HEK293T (cell line): Measurements from ENCODE around the gene VSTM2B.

Source experiments
- CTCF ChIA-PET: fragments of 350-600 bp; formaldehyde crosslinking; extraction: SDS; loops from one replicate; lab custom pipeline; 2021; ENCODE audit warnings: antibody characterized with exemption, inconsistent platforms; lab: Yijun Ruan, JAX
- POLR2A ChIA-PET: fragments of 350-600 bp; formaldehyde crosslinking; extraction: SDS; loops from one replicate; lab custom pipeline; 2020; ENCODE audit warnings: antibody characterized with exemption, inconsistent platforms; lab: Yijun Ruan, JAX
- DNase-seq: peaks from one replicate; pipeline ENCODE4 v3.0.0; 2012; ENCODE audit warnings: mixed read lengths; ENCODE audit errors: extremely low spot score
- ARNT ChIP-seq: fragments of 450-650 bp; IDR thresholded peaks from 2 replicates; pipeline ENCODE4 v1.6.1; 2017; ENCODE audit warnings: mild to moderate bottlenecking
- BHLHE40 ChIP-seq: fragments of 450-650 bp; IDR thresholded peaks from 2 replicates; pipeline ENCODE4 v1.6.1; 2016; ENCODE audit warnings: mild to moderate bottlenecking, moderate library complexity, borderline replicate concordance
- CTBP1 ChIP-seq: fragments of 450-650 bp; IDR thresholded peaks from 2 replicates; pipeline ENCODE4 v1.6.1; 2016; ENCODE audit warnings: borderline replicate concordance
- ELF4 ChIP-seq: fragments of 450-650 bp; IDR thresholded peaks from 2 replicates; pipeline ENCODE4 v1.6.1; 2017; ENCODE audit warnings: antibody characterized with exemption
- FOXA1 ChIP-seq: fragments of 450-650 bp; IDR thresholded peaks from 2 replicates; pipeline ENCODE4 v1.6.1; 2016; ENCODE audit warnings: mild to moderate bottlenecking
- FOXK2 ChIP-seq: fragments of 450-650 bp; IDR thresholded peaks from 2 replicates; pipeline ENCODE4 v1.6.1; 2016; ENCODE audit warnings: mild to moderate bottlenecking
- FOXM1 ChIP-seq: fragments of 450-650 bp; IDR thresholded peaks from 2 replicates; pipeline ENCODE4 v1.6.1; 2017; ENCODE audit warnings: mild to moderate bottlenecking, borderline replicate concordance
- HDGF ChIP-seq: fragments of 450-650 bp; IDR thresholded peaks from 2 replicates; pipeline ENCODE4 v1.6.1; 2017; ENCODE audit warnings: antibody characterized with exemption, borderline replicate concordance
- L3MBTL2 ChIP-seq: fragments of 450-650 bp; conservative IDR thresholded peaks from 2 replicates; pipeline ENCODE4 v1.6.1; 2016; ENCODE audit warnings: mild to moderate bottlenecking
- LEF1 ChIP-seq: fragments of 450-650 bp; IDR thresholded peaks from 2 replicates; pipeline ENCODE4 v1.6.1; 2017; ENCODE audit warnings: mild to moderate bottlenecking, borderline replicate concordance
- NFRKB ChIP-seq: fragments of 450-650 bp; IDR thresholded peaks from 2 replicates; pipeline ENCODE4 v1.6.1; 2016; ENCODE audit warnings: mild to moderate bottlenecking, moderate library complexity
- SP1 ChIP-seq: fragments of 450-650 bp; IDR thresholded peaks from 2 replicates; pipeline ENCODE4 v1.6.1; 2017
- SUZ12 ChIP-seq: fragments of 450-650 bp; IDR thresholded peaks from 2 replicates; pipeline ENCODE4 v1.6.1; 2016; ENCODE audit warnings: mild to moderate bottlenecking
- TARDBP ChIP-seq: fragments of 450-650 bp; IDR thresholded peaks from 2 replicates; pipeline ENCODE4 v1.6.1; 2016
- ZNF384 ChIP-seq: fragments of 450-650 bp; IDR thresholded peaks from 2 replicates; pipeline ENCODE4 v1.6.1; 2016
- TF ChIP-seq, protein P1 (sequence below): fragments of 450-650 bp; IDR thresholded peaks from 2 replicates; pipeline ENCODE4 v1.6.1; 2016

VSTM2B gene

DNA sequence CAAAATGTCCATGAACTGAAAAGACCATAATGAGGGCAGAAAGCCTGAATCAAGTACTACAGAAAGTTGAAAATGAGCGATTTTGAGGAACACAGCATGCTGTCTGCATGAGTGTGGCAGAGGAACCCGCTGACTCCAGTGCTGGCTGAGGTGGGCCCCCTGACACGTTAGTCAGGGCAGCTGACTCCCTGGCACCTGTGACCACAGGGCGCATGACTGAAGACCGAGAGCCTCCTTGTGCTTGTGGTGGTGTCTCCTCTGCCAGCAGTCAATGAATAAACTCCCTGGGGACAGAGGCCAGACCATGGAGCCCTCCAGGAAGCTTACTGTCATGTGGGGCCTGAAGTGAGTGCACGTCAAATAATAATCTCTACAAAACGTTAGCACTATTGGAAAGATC, 38.4 kb upstream of the VSTM2B start:
- TF ChIP-seq FOXM1, result no peak
- no peak for TF ChIP-seq BHLHE40
- TF ChIP-seq NFRKB, result no peak
- TF ChIP-seq CTBP1, result no peak
- TF ChIP-seq L3MBTL2, result no peak
- ChIA-PET POLR2A (no interaction called here), CTCF (no interaction called here)
- peak; percentile 2 for DNase-seq

DNA sequence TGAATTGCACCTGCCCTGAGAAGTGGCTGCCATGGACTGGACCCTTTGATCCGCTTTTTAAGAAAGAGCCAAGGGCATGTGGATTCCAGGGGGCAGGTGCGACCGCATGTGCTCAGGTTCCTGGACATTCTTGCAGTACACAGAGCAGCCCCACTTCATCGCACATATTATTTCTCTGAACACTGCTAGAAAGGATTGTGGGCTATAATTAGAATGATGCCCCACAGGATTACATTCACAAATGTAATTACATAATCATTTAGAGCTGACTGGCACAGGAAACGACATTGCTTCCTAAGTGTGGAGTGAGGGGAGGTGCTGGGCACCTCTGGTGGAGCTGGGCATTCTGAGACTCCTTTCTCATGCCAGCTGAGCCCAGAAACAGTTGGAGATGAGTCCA, 37.5 kb upstream of the VSTM2B start:
- peak; percentile 3 for DNase-seq
- ChIA-PET CTCF (interaction anchor here (2.3 kb wide), 1 partner anchor 9 kb away, joined by 10 read pairs; no protein-coding TSS in a partner anchor), POLR2A (no interaction called here)
- TF ChIP-seq FOXM1 (no peak), L3MBTL2 (no peak), HDGF (no peak), NFRKB (no peak), ARNT (no peak), BHLHE40 (no peak), SUZ12 (no peak)

DNA sequence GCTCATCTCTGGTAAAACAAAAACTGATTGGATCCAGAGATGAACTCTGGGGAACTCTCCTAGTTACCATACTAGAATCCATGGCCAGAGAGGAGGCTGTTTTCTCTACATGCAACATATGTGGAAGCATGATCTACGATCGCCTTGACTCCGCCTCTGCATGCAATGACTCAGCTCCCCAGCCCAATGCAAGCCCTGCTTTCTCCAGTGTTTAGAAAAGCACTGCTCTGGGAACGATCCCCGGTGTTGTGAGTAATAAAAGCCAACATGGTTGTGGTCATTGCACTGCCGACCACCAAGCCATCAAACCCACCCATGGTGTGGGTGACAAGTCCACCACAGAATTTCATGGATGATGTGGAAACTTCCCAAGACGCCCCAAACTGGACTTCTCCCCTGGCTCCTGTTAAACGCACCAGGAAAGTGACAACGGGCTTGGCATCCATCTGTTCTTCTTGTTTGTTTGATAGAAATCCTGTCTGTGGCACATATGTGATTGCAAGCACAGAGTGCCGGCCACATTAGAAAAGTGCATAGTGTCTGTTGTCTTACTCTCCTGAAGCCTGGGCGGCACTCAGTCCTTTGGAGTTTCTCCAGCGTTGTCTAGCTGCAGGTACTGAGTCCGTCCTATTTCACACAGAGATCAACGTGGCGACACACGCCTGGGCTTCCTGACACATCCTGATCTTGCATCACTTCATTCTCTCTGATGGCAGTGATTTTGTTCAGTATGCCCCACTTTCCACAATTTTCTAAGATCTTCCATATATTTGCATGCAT, 36.4 kb upstream of the VSTM2B start:
- TF ChIP-seq HDGF (no peak), FOXM1 (no peak), SUZ12 (no peak), FOXA1 (no peak), LEF1 (no peak), NFRKB (no peak), ZNF384 (no peak), CTBP1 (no peak), L3MBTL2 (no peak), TARDBP (no peak), ARNT (no peak)

DNA sequence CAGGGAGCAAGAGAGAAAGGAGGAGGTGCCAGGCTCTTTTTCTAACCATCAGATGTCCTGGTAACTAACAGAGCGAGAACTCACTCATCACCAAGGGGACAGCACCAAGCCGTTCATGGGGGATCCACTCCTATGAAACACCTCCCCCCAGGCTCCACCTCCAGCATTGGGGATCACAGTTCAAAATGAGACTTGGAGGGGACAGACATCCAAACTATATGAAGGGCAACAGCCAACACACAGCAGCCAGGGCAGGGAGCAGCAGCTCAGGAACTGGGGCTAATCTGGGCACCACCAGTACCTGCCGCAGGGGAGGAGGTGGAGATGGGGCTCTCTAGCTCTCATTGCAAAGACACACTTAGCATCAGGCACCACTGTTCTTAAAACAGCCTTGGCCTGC, 34.3 kb upstream of the VSTM2B start:
- ChIA-PET CTCF (interaction anchor here (0.7 kb wide), 1 partner anchor 36 kb away, joined by 7 read pairs; no protein-coding TSS in a partner anchor), POLR2A (no interaction called here)
- no peak for TF ChIP-seq L3MBTL2
- no peak for TF ChIP-seq BHLHE40
- no peak for TF ChIP-seq SUZ12
- TF ChIP-seq HDGF, result no peak
- no peak for TF ChIP-seq FOXA1
- no peak for TF ChIP-seq FOXK2

More for the DNA sequence above, 36.4 kb upstream of the VSTM2B start:
- ChIA-PET CTCF (interaction anchor here (2.3 kb wide), 1 partner anchor 11 kb away, joined by 10 read pairs; no protein-coding TSS in a partner anchor), POLR2A (no interaction called here)
- DNase-seq, result no peak

DNA sequence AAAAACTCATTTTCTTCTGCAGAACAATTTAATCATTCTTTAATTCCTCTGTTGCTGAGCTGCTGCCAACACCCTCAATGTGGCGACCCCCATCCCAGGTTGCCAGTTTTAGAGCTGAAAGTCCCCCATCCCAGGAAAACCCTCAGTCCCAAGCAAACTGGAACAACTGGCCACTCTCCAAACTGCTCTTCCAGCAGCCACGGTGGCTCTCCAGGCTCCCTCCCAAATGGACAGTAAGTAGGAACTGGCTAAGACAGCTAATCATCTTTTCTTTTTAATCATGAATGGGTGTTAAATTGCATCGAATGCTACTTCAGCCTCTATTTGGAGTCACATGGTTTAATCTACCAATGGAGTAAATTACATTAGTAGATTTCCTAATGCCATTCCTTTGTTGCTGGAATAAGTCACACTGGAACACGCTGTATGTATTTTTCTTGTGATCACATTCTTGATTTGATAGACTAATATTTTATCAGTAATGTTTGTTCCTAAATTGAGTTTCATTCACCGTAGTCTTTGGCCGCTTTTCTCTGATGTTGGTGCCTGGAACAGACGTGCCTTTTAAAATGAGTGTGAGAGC, 33.7 kb upstream of the VSTM2B start:
- CTCF ChIA-PET, result interaction anchor here (0.7 kb wide), 1 partner anchor 37 kb away, joined by 7 read pairs; no protein-coding TSS in a partner anchor

More for the DNA sequence above, 34.3 kb upstream of the VSTM2B start:
- DNase-seq, result no peak

DNA sequence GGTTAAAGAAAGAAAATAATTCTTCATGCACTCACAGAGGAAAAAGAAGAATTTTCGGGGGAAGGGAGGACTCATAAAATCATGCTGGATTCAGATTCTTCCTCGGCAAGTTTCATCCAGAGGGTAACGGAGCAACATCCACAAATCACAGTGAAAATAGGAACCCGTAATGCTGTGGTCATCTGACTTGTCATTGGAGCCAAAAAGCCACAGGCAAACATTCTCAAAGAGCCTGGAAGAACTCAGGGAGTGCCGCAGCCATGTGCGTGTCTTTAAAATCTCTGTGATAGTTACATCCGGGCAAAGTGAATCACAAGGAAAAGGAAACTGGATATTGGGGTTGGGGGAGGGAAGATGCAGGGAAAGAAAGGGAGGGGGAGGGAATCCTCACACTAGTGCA, 33.0 kb upstream of the VSTM2B start:
- TF ChIP-seq ELF4 (no peak), FOXA1 (no peak), SUZ12 (no peak), NFRKB (no peak), L3MBTL2 (no peak)
- TF ChIP-seq, protein P1, sequence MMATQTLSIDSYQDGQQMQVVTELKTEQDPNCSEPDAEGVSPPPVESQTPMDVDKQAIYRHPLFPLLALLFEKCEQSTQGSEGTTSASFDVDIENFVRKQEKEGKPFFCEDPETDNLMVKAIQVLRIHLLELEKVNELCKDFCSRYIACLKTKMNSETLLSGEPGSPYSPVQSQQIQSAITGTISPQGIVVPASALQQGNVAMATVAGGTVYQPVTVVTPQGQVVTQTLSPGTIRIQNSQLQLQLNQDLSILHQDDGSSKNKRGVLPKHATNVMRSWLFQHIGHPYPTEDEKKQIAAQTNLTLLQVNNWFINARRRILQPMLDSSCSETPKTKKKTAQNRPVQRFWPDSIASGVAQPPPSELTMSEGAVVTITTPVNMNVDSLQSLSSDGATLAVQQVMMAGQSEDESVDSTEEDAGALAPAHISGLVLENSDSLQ, result no peak
- CTCF ChIA-PET, result no interaction called here

More for the DNA sequence above, 33.7 kb upstream of the VSTM2B start:
- DNase-seq, result no peak
- POLR2A ChIA-PET, result interaction anchor here (0.6 kb wide), 1 partner anchor 1243 kb away, joined by 3 read pairs; no protein-coding TSS in a partner anchor
- no peak for TF ChIP-seq ELF4
- no peak for TF ChIP-seq LEF1
- no peak for TF ChIP-seq SP1
- TF ChIP-seq BHLHE40, result no peak

DNA sequence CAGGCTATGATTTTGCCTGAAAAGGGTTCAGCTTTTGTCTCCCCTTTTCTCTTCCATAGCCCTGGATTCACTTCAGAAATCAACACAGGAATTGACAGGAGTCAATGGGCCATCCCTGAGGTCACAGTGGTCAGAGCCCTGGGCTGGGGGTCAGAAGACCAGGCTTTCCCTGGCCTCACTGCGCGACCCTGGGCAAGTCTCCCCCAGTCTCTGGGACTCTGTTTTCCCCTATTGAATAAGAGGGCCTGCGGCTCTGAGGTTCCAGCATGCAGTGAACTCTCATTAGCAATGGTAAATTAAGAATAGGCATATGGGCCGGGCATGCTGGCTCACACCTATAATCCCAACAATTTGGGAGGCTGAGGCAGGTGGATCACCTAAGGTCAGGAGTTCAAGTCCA, 30.7 kb upstream of the VSTM2B start:
- ChIA-PET POLR2A (no interaction called here), CTCF (interaction anchor here (0.7 kb wide), 1 partner anchor 29 kb away, joined by 3 read pairs; no protein-coding TSS in a partner anchor)
- no peak for DNase-seq
- TF ChIP-seq, protein P1, result no peak
- no peak for TF ChIP-seq LEF1
- TF ChIP-seq L3MBTL2, result no peak
- no peak for TF ChIP-seq NFRKB
- no peak for TF ChIP-seq CTBP1
- TF ChIP-seq ARNT, result no peak
- no peak for TF ChIP-seq FOXM1
- TF ChIP-seq HDGF, result no peak
- no peak for TF ChIP-seq FOXK2
- no peak for TF ChIP-seq SP1
- TF ChIP-seq FOXA1, result no peak
- TF ChIP-seq ELF4, result no peak
- TF ChIP-seq BHLHE40, result no peak
- TF ChIP-seq TARDBP, result no peak
- no peak for TF ChIP-seq SUZ12
- no peak for TF ChIP-seq ZNF384

More for the DNA sequence above, 33.0 kb upstream of the VSTM2B start:
- POLR2A ChIA-PET, result no interaction called here
- no peak for DNase-seq
